Effector CD4-positive, alpha-beta T cell (primary cell): ENCODE measurements around the gene LRRC61.

Experiments
- DNase-seq: peaks from one replicate; pipeline ENCODE4 v3.0.0-alpha.2; 2020

Gene LRRC61

GRCh38 chr7:150332852-150333635 is 9.9 kb downstream of the LRRC61 start:
- no peak for DNase-seq

- DNase-seq, result no peak
Observed at GRCh38 chr7:150333659-150334058, 10.5 kb downstream of the LRRC61 start.

GRCh38 chr7:150334108-150334507 is 11.0 kb downstream of the LRRC61 start:
- DNase-seq, result no peak

GRCh38 chr7:150335108-150335773 is 12.1 kb downstream of the LRRC61 start:
- no peak for DNase-seq

- DNase-seq, result no peak
Observed at GRCh38 chr7:150335774-150336112, 12.6 kb downstream of the LRRC61 start.

GRCh38 chr7:150336746-150337145 is 13.6 kb downstream of the LRRC61 start:
- DNase-seq, result no peak

- DNase-seq, result no peak
Observed at GRCh38 chr7:150337179-150337578, 14.0 kb downstream of the LRRC61 start.

- no peak for DNase-seq
Observed at GRCh38 chr7:150337659-150338081, 14.5 kb downstream of the LRRC61 start.

- DNase-seq, result no peak
Observed at GRCh38 chr7:150338166-150338829, 15.1 kb downstream of the LRRC61 start.

GRCh38 chr7:150339409-150339809 is 16.3 kb downstream of the LRRC61 start:
- DNase-seq, result no peak

GRCh38 chr7:150340024-150340749 is 17.0 kb downstream of the LRRC61 start:
- DNase-seq, result no peak

GRCh38 chr7:150340875-150341262 is 17.7 kb downstream of the LRRC61 start:
- no peak for DNase-seq

- no peak for DNase-seq
Observed at GRCh38 chr7:150341263-150342120, 18.3 kb downstream of the LRRC61 start, which contains the start of gene RARRES2. Gene RARRES2 (minus strand): TSS chr7:150341629. CDS start chr7:150340609, 1,020 bp downstream.

GRCh38 chr7:150342121-150342408 is 18.9 kb downstream of the LRRC61 start:
- no peak for DNase-seq

GRCh38 chr7:150343225-150343624 is 20.1 kb downstream of the LRRC61 start:
- no peak for DNase-seq

- no peak for DNase-seq
Observed at GRCh38 chr7:150344299-150344698, 21.1 kb downstream of the LRRC61 start.

- no peak for DNase-seq
Observed at GRCh38 chr7:150345012-150345411, 21.9 kb downstream of the LRRC61 start.

- no peak for DNase-seq
Observed at GRCh38 chr7:150346922-150347321, 23.8 kb downstream of the LRRC61 start.

- no peak for DNase-seq
Observed at GRCh38 chr7:150351587-150352194, 28.5 kb downstream of the LRRC61 start.

GRCh38 chr7:150355666-150356059 is 32.5 kb downstream of the LRRC61 start:
- DNase-seq, result no peak

- no peak for DNase-seq
Observed at GRCh38 chr7:150356265-150356897, 33.2 kb downstream of the LRRC61 start.
